ENCODE data around the gene ADAM22. TPM values are rescaled to one million over a fixed set of nuclear protein-coding genes. Genes with fewer than 3 reads are reported as not detected.

ADAM22 gene
- total and polyA plus RNA-seq, 10 donors: 0.43 to 4.4 (median 3.0) TPM

DNA sequence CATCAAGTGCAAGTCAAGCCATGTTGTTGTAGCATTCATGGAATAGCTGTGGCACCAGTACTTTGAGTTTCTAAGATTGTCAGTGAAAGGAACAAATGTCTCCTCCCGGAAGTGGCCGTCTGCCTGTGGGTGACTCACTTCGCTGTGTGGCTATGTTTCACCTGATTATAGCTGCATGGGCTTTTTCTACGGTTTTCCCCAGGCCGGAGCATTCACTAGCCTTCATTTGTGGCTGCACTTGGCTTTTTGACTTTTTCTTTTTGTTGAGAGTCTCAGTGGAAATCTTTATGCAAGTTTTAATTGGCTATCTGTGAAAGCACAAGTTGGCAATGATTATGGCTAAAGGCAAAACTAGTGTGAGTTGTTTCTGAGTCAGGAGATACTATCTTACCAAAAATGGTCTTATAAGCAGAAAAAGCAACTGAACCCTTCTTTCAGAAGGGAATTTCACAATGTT, 250.8 kb downstream of the ADAM22 start:
- intact Hi-C loops (cut with DNase I; ENCODE audit: low total_unique reads): no loop called here
- Histone ChIP-seq H3K36me3 (no peaks in the 10 kb centered on the region), H3K9me3 (no peaks in the 10 kb centered on the region), H3K27ac (no peak overlapping the region), H3K4me1 (no peaks in the 10 kb centered on the region), H3K27me3 (replicated peaks in 1 of 7) (no peaks in the 10 kb centered on the region), H3K4me3 (no peak overlapping the region)
- TF ChIP-seq POLR2A (IDR thresholded peaks at IDR 0.05) (no peak), POLR2AphosphoS5 (IDR thresholded peaks at IDR 0.05) (no peak)
- TF ChIP-seq, protein P1, sequence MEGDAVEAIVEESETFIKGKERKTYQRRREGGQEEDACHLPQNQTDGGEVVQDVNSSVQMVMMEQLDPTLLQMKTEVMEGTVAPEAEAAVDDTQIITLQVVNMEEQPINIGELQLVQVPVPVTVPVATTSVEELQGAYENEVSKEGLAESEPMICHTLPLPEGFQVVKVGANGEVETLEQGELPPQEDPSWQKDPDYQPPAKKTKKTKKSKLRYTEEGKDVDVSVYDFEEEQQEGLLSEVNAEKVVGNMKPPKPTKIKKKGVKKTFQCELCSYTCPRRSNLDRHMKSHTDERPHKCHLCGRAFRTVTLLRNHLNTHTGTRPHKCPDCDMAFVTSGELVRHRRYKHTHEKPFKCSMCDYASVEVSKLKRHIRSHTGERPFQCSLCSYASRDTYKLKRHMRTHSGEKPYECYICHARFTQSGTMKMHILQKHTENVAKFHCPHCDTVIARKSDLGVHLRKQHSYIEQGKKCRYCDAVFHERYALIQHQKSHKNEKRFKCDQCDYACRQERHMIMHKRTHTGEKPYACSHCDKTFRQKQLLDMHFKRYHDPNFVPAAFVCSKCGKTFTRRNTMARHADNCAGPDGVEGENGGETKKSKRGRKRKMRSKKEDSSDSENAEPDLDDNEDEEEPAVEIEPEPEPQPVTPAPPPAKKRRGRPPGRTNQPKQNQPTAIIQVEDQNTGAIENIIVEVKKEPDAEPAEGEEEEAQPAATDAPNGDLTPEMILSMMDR (IDR thresholded peaks at IDR 0.05 in 8 of 11, conservative IDR thresholded peaks at IDR 0.05 in 3 of 11): no peak
- WGBS, 5 donors: 68 to 95% (median 92%) methylated on average over 5 of the region's 5 CpGs
- DNase-seq: no peak

DNA sequence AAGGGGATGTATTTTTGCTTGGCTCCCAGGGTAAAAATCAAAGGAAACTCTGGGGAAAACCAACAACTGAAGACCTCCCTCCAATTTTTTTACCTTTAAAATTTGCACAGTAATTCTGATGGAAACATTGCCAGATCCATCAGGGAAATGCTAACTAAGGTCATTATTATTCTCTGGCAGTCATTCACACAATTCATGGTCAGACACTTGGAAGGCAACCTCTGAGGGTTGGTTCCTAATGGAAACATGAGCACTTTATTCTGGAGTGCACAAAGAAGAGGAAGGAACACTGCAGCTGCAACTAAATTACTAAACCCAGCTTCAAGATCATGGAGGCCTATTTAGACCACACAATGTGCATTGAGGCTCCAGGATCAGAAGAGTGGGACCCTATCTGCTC, 251.6 kb downstream of the ADAM22 start:
- TF ChIP-seq POLR2AphosphoS5 (IDR thresholded peaks at IDR 0.05) (no peak), POLR2A (IDR thresholded peaks at IDR 0.05) (no peak)
- TF ChIP-seq, protein P1 (IDR thresholded peaks at IDR 0.05 in 8 of 11, conservative IDR thresholded peaks at IDR 0.05 in 3 of 11): no peak

DNA sequence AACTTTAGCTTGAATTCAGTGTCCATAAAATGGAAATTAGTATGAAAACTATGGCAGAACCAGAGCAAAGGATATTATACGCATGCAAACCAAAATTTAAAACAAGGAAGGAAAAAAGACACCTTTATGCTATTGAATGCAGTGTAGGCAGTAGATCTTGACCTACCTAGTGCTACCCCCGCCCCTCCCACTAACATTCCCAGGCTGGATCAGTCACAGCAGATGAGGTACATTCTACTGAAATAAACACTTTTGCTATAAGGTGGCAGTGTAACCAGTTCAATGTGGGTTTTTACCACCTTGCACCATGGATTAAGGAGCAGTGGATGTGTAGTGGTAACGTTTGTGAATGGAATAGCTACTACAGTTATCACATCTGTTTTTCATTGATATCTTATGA, 257.9 kb downstream of the ADAM22 start:
- TF ChIP-seq POLR2AphosphoS5 (IDR thresholded peaks at IDR 0.05) (no peak), POLR2A (IDR thresholded peaks at IDR 0.05) (no peak)
- TF ChIP-seq, protein P1 (IDR thresholded peaks at IDR 0.05 in 8 of 11, conservative IDR thresholded peaks at IDR 0.05 in 3 of 11): no peak
- 80 to 95% (median 91%) methylated on average over 3 of the region's 3 CpGs for WGBS, 5 donors
- no peaks in the 10 kb centered on the region for H3K27me3 ChIP-seq (replicated peaks in 1 of 7)

More for the DNA sequence above, 251.6 kb downstream of the ADAM22 start:
- no peak for DNase-seq
- Histone ChIP-seq H3K4me3 (no peak overlapping the region), H3K27ac (no peak overlapping the region), H3K9me3 (no peaks in the 10 kb centered on the region), H3K36me3 (no peaks in the 10 kb centered on the region), H3K4me1 (no peaks in the 10 kb centered on the region), H3K27me3 (replicated peaks in 1 of 7) (no peaks in the 10 kb centered on the region)
- intact Hi-C loops (cut with DNase I; ENCODE audit: low total_unique reads): no loop called here

DNA sequence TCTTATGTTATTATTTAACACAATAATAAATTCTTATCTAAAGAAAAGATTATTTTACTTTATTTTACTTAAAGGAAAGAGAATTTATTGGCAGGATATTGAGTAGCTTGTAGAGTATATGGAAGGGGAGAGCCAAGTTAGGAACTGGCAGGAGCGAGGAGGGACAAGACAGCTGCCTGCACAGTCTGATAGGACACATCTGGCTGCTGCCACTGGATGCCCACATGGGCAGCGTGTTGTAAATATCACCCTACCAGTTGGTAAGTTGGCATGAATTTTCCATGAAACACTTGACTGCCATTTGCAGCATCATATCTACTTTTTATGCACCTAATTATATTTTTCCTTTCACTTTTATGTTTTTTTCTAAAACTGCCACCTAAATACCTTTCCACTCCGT, 266.2 kb downstream of the ADAM22 start:
- Histone ChIP-seq H3K4me1 (no peaks in the 10 kb centered on the region), H3K9me3 (no peaks in the 10 kb centered on the region), H3K27ac (no peak overlapping the region), H3K27me3 (replicated peaks in 1 of 7) (no peaks in the 10 kb centered on the region), H3K36me3 (peaks cover 4 to 51% (median 23%) of the 10 kb centered on the region in 6 donors), H3K4me3 (no peak overlapping the region)
- DNase-seq: no peak
- WGBS, 5 donors: 91 to 95% (median 93%) methylated on average over 3 of the region's 3 CpGs
- no peak for TF ChIP-seq POLR2A (IDR thresholded peaks at IDR 0.05)
- TF ChIP-seq, protein P1 (IDR thresholded peaks at IDR 0.05 in 8 of 11, conservative IDR thresholded peaks at IDR 0.05 in 3 of 11): no peak
- no peak for TF ChIP-seq POLR2AphosphoS5 (IDR thresholded peaks at IDR 0.05)
- intact Hi-C loops (cut with DNase I; ENCODE audit: low total_unique reads): no loop called here

More for the DNA sequence above, 257.9 kb downstream of the ADAM22 start:
- no peak overlapping the region for H3K4me3 ChIP-seq
- no peaks in the 10 kb centered on the region for H3K4me1 ChIP-seq
- peaks cover 0 to under 1% (median 0%) of the 10 kb centered on the region in 6 donors for H3K36me3 ChIP-seq
- no peaks in the 10 kb centered on the region for H3K9me3 ChIP-seq
- intact Hi-C loops (cut with DNase I; ENCODE audit: low total_unique reads): no loop called here
- no peak for DNase-seq
- H3K27ac ChIP-seq: no peak overlapping the region

All from spleen (tissue), 11 donors.